Measurements from ENCODE around the gene CAPN12. TPM values are rescaled to one million over a fixed set of nuclear protein-coding genes. Genes with fewer than 3 reads are reported as not detected.

Gene CAPN12
- total and polyA plus RNA-seq, 2 of the 8 experiments (the other 6 are each of a cell fraction or from before 2014, with no cell fraction given) = 8.8 to 20.0 TPM

GRCh38 chr19:38727306-38727867, 16.9 kb downstream of the CAPN12 start:
- no peak overlapping the region for H4K8ac ChIP-seq (ENCODE audit: extremely low read depth, insufficient read depth, low read length)
- no peaks in the 10 kb centered on the region for H3K79me2 ChIP-seq (ENCODE audit: control insufficient read depth in 1 of 2, insufficient read depth in 2 of 2, low read length in 2 of 2)
- no peak overlapping the region for H2BK15ac ChIP-seq (ENCODE audit: low read length)
- no peaks in the 10 kb centered on the region for H3K9me3 ChIP-seq (ENCODE audit: insufficient read depth in 2 of 2, low read depth in 1 of 2, low read length in 1 of 2)
- H2AFZ ChIP-seq (ENCODE audit: low read length) = no peak overlapping the region
- TF ChIP-seq RNF2 (IDR thresholded peaks at IDR 0.05; ENCODE audit: borderline replicate concordance, low read depth, low read length, missing control alignments, poor library complexity, severe bottlenecking) (no peak), RAD21 (IDR thresholded peaks at IDR 0.05 in 1 of 2, conservative IDR thresholded peaks at IDR 0.05 in 1 of 2; ENCODE audit: low read depth in 2 of 2, low read length in 2 of 2) (no peak), CBX8 (IDR thresholded peaks at IDR 0.05; ENCODE audit: borderline replicate concordance, low read depth, low read length) (no peak)
- no peak overlapping the region for H3K23ac ChIP-seq (ENCODE audit: insufficient read length)
- H3K4me1 ChIP-seq (replicated peaks in 1 of 4; ENCODE audit: control insufficient read depth in 3 of 4, insufficient read depth in 4 of 4, low read length in 3 of 4) = no peaks in the 10 kb centered on the region
- peaks cover 8 to 20% of the 10 kb centered on the region in 2 experiments for H4K20me1 ChIP-seq (replicated peaks in 1 of 2; ENCODE audit: control insufficient read depth in 1 of 2, insufficient read depth in 2 of 2, low read length in 2 of 2)
- no peak overlapping the region for H3K56ac ChIP-seq (replicated peaks; ENCODE audit: insufficient read length, low read depth, low read length)
- H3K79me1 ChIP-seq (ENCODE audit: low read depth, low read length) = no peaks in the 10 kb centered on the region
- H3K18ac ChIP-seq (ENCODE audit: extremely low read depth, low read length) = no peak overlapping the region
- WGBS, 2 experiments (ENCODE audit: extremely low coverage in 1 of 2, insufficient coverage in 1 of 2, insufficient read length in 1 of 2, insufficient replicate concordance in 2 of 2, low coverage in 1 of 2, low lambda C conversion rate in 2 of 2, missing lambda C conversion rate in 1 of 2) = 89% methylated on average over 11 of the region's 17 CpGs; no CpG with 5 or more reads in 1 of the 2 experiments
- DNase-seq (ENCODE audit: low read depth in 1 of 2, low spot score in 2 of 2) (no peak), FAIRE-seq (no peak)
- no peak overlapping the region for H3K4me3 ChIP-seq (ENCODE audit: extremely low read depth in 1 of 4, insufficient read depth in 2 of 4, low read depth in 3 of 4, low read length in 4 of 4)
- H3K4me2 ChIP-seq (ENCODE audit: insufficient read depth in 1 of 2, low read depth in 2 of 2, low read length in 2 of 2) = no peak overlapping the region
- CTCF ChIA-PET (ENCODE audit: partially characterized antibody) = interaction anchor here (0.5 to 1.2 kb wide), 4 partner anchors 15 to 183 kb away, joined by 3 to 5 read pairs (median 3); no protein-coding TSS in a partner anchor
- H2BK20ac ChIP-seq (ENCODE audit: low read length) = no peak overlapping the region
- H2BK120ac ChIP-seq (replicated peaks; ENCODE audit: low read depth, low read length) = no peak overlapping the region
- H3K9ac ChIP-seq (replicated peaks in 1 of 4; ENCODE audit: extremely low read depth in 1 of 4, low read depth in 3 of 4, low read length in 3 of 4) = no peak overlapping the region
- no peaks in the 10 kb centered on the region for H3K23me2 ChIP-seq (ENCODE audit: low read depth, low read length)
- H4K5ac ChIP-seq (ENCODE audit: insufficient read length, low read depth, low read length) = no peak overlapping the region
- H2BK5ac ChIP-seq (ENCODE audit: low read depth, low read length) = peak overlapping the region; percentile 71; the same call in 1 of the 2 replicates
- no peak overlapping the region for H3K4ac ChIP-seq (replicated peaks; ENCODE audit: insufficient read length, low read depth, low read length)
- H3K36me3 ChIP-seq (ENCODE audit: control insufficient read depth in 2 of 4, insufficient read depth in 4 of 4, low read length in 3 of 4) = peaks cover 22 to 74% (median 56%) of the 10 kb centered on the region in 4 experiments; a peak in 7 of 8 replicates
- no peak overlapping the region for H4K91ac ChIP-seq (replicated peaks; ENCODE audit: insufficient read length, low read length)
- POLR2A ChIA-PET (ENCODE audit: partially characterized antibody) = interaction anchor here (1.1 kb wide), 1 partner anchor 108 kb away, joined by 6 read pairs; no protein-coding TSS in a partner anchor
- no peak overlapping the region for H2AK5ac ChIP-seq (ENCODE audit: low read depth, low read length)
- no peaks in the 10 kb centered on the region for H3K27me3 ChIP-seq (replicated peaks in 1 of 4; ENCODE audit: control insufficient read depth in 3 of 4, extremely low read depth in 1 of 4, insufficient read depth in 3 of 4, low read length in 3 of 4)
- no peak overlapping the region for H2BK12ac ChIP-seq (ENCODE audit: low read depth, low read length)
- no peak overlapping the region for H3K27ac ChIP-seq (ENCODE audit: low read depth, low read length)
- no peak overlapping the region for H3K14ac ChIP-seq (ENCODE audit: insufficient read length)
